Measurements from ENCODE around the gene ATXN7L2. TPM values are rescaled to one million over a fixed set of nuclear protein-coding genes. Genes with fewer than 3 reads are reported as not detected.
A peak's percentile ranks its signal among the peaks of the same experiment; 100 is the strongest.

ATXN7L2 gene
- total and polyA plus RNA-seq, 9 donors = 8.5 to 35.9 (median 19.3) TPM

DNA sequence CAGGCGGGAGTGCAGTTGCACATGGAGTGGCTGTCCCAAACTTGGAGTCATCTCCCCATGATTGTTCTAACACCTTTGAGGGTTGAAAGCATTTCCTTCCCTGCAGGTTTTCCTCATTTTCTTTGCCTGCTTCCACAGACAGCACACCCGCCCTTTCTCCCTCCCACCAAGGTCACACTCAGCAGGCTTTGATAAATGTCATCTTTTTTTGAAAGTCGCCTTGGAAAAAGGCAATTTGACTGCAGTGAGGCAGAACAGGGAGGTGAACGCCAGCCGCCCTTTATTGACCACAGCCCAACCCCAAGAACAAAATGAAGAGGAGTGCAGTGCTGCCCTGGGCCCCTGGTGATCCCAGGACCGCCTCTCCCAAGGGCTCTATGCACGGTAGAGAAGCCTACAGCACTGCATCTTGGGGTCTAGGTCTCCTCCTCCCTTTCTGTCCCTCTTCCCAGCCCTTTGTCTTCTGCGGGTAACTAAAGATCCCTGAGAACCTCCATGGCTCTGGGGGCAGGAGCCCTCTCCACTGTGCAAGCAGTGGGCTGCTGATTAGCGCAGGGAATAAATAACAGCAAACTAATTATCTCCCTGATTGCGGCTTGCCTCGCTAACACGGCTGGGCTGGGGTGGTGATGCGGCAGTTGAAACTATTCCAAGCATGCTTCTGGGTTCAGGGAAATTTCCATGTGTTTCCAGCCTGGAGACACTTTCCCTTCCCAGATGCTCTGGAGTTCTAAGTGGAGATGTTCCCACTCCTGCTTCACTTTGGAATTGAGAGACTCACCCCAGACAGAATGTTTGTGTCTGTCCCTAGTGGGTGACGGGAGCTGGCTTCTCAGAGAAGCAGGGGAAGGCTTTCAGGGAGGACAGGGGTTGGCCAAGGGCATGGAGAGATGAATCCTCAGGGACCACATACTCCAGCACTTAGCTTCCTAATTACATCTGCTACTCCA is 37.6 kb downstream of the ATXN7L2 start:
- Histone ChIP-seq H3K27me3 (ENCODE audit: control insufficient read depth, insufficient read depth, low read length) (no peaks in the 10 kb centered on the region), H3K9me3 (replicated peaks; ENCODE audit: control insufficient read depth, low read depth, low read length) (no peaks in the 10 kb centered on the region), H3K4me3 (ENCODE audit: low read length) (no peak overlapping the region), H3K4me1 (ENCODE audit: control insufficient read depth, insufficient read depth, low read length) (peaks cover 15% of the 10 kb centered on the region), H3K27ac (ENCODE audit: low read length) (no peak overlapping the region), H3K36me3 (ENCODE audit: control insufficient read depth, insufficient read depth, low read length) (no peaks in the 10 kb centered on the region)
- DNase-seq = no peak
- WGBS (ENCODE audit: insufficient coverage) = 76% methylated on average over 3 of the region's 14 CpGs

DNA sequence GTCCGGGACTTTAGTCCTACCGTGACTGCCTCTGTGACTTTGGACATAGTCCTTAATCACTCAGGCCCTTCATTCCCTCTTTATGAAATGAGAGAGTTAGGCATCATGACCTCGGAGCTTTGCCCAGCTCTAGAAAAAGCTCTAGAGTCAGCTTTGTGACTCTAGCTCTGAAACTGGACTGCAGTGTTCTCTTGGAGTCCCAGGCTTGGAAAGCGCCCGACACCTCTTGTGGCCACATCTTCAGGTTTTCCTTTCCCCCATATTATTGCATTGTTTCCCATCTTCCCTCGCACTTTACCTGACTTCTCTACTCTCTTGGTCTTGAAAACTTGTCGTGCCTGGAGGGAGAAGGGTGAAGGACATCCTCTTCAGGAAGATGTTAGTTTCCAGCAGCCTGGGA is 38.3 kb downstream of the ATXN7L2 start:
- DNase-seq = no peak
- Histone ChIP-seq H3K27me3 (ENCODE audit: control insufficient read depth, insufficient read depth, low read length) (no peaks in the 10 kb centered on the region), H3K4me1 (ENCODE audit: control insufficient read depth, insufficient read depth, low read length) (peaks cover 12% of the 10 kb centered on the region), H3K9me3 (replicated peaks; ENCODE audit: control insufficient read depth, low read depth, low read length) (no peaks in the 10 kb centered on the region), H3K36me3 (ENCODE audit: control insufficient read depth, insufficient read depth, low read length) (no peaks in the 10 kb centered on the region), H3K27ac (ENCODE audit: low read length) (no peak overlapping the region), H3K4me3 (ENCODE audit: low read length) (no peak overlapping the region)
- WGBS (ENCODE audit: insufficient coverage) = 86% methylated on average over 3 of the region's 7 CpGs

DNA sequence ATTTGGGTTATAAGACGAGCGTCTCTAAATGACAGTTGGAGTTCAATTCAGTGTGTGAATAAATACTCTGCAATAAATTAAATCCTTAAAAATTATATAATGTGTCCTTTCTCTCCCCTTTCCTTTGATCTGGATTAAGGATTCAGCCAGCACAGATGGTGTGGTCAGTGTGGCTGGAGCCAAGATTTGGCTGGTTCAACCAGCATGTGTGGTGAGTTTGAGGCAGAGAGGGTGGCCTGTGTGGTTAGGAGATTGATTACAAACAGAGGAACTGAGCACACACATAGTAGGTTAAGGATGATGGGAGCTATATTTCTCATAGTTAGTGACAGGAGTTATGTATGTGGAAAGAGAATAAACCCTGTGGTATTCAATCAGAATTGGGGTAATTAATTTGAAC is 40.0 kb downstream of the ATXN7L2 start:
- Histone ChIP-seq H3K4me1 (ENCODE audit: control insufficient read depth, insufficient read depth, low read length) (peaks cover 29% of the 10 kb centered on the region), H3K27me3 (ENCODE audit: control insufficient read depth, insufficient read depth, low read length) (no peaks in the 10 kb centered on the region), H3K36me3 (ENCODE audit: control insufficient read depth, insufficient read depth, low read length) (no peaks in the 10 kb centered on the region), H3K9me3 (replicated peaks; ENCODE audit: control insufficient read depth, low read depth, low read length) (no peaks in the 10 kb centered on the region), H3K27ac (ENCODE audit: low read length) (no peak overlapping the region), H3K4me3 (ENCODE audit: low read length) (no peak overlapping the region)
- no CpG with 5 or more reads among the region's 2 CpGs for WGBS (ENCODE audit: insufficient coverage)
- no peak for DNase-seq

DNA sequence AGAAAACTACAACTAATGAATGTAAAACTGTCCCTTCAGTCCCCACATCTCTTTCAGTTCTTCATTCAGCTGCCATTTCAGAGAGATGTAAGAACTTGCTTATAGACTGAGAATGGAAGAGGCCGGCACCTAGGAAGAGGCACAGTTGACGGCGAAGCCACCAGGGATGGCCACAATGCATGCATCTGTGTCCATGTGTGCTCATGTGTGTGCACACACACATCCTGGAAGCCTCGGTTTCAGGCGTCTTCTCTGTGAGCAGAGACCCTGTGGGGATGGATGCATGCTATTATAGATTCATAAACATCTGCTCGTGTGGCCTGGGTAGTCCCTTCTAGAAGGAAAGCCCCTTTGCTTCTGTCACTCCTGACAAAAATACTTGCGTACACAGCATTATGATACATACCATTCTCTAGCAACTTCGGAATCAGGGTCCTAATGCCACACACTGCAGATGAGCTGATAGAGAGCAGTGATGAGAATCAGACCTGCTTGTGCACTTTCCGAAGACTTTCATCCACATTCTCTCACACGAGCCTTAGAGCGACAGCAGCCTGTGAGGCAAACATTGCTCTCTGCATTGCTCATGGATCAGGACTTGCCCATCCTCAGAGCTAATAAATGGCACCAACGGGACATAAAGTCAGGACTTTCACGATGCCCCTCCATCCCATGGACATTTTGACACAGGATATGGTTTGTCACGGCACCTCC is 43.5 kb downstream of the ATXN7L2 start:
- 51% methylated on average over 11 of the region's 14 CpGs for WGBS (ENCODE audit: insufficient coverage)
- H3K27ac ChIP-seq (ENCODE audit: low read length) = peak overlapping the region; percentile 21
- H3K36me3 ChIP-seq (ENCODE audit: control insufficient read depth, insufficient read depth, low read length) = no peaks in the 10 kb centered on the region
- H3K27me3 ChIP-seq (ENCODE audit: control insufficient read depth, insufficient read depth, low read length) = no peaks in the 10 kb centered on the region
- H3K9me3 ChIP-seq (replicated peaks; ENCODE audit: control insufficient read depth, low read depth, low read length) = no peaks in the 10 kb centered on the region
- H3K4me1 ChIP-seq (ENCODE audit: control insufficient read depth, insufficient read depth, low read length) = peaks cover 54% of the 10 kb centered on the region
- no peak overlapping the region for H3K4me3 ChIP-seq (ENCODE audit: low read length)
- DNase-seq = no peak

DNA sequence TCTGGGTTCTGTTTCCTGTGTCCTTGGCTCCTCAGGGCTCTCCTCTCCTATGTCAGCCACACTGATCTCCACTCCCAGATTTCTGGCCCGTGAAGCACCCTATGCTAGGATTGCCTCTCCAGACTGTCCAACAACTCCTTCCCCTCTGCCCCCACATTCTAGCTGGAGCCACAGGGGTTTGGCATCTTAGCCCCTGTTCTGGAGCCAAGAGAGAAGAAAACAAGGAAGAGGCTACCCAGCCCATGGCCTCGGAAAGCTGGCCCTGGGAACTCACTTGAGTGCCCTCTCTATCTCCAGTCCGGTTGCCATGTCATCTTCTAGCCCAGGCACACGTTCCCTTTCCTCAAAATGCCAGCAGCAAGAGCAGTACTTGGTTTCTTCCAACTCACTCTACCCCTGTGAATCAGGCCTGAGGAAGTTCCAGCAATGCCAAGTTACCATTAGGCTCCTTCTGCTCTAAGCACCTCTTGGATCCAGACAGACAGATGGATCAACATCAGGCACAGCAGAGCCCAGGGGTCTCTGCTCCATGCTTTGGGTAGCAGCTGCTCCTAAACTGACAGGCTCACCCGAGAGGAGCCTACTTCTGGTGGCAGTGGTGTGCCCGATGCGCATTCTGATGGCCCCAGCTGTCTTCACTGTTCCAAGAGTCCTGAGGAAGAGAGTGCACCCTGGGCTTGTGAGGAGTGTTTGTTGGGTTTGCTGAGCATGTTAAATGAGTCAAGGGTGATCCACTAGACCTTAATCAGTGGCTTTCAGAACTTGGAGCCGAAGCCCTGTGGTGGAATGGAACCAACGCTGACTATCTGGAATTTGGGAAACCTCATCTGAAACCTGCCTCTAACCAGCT is 44.4 kb downstream of the ATXN7L2 start:
- Histone ChIP-seq H3K4me1 (ENCODE audit: control insufficient read depth, insufficient read depth, low read length) (peaks cover 62% of the 10 kb centered on the region), H3K36me3 (ENCODE audit: control insufficient read depth, insufficient read depth, low read length) (no peaks in the 10 kb centered on the region), H3K27ac (ENCODE audit: low read length) (peak overlapping the region; percentile 87), H3K4me3 (ENCODE audit: low read length) (no peak overlapping the region), H3K27me3 (ENCODE audit: control insufficient read depth, insufficient read depth, low read length) (no peaks in the 10 kb centered on the region), H3K9me3 (replicated peaks; ENCODE audit: control insufficient read depth, low read depth, low read length) (no peaks in the 10 kb centered on the region)
- DNase-seq = no peak
- WGBS (ENCODE audit: insufficient coverage) = 76% methylated on average over 8 of the region's 9 CpGs

DNA sequence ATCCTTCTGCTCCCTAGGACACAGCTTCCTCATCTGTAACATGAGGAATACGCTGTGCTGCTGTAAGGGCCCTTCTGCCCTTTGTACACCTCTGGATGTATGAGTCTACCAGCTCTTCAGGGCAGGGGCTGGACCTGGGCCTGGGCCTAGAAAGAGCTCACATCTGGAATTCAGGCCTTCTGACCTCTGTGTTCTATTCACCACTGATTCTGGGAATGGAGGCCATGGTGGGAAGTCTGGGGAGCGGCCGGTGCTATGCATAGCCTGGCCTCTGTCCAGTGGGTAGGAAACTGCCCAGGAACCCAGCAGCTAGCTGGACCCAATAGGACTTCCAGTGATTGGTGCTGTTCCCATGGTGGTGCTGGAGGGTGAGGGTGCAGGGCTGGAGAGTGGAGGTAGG is 45.0 kb downstream of the ATXN7L2 start:
- peak overlapping the region; percentile 87 for H3K27ac ChIP-seq (ENCODE audit: low read length)
- no peaks in the 10 kb centered on the region for H3K27me3 ChIP-seq (ENCODE audit: control insufficient read depth, insufficient read depth, low read length)
- no peaks in the 10 kb centered on the region for H3K36me3 ChIP-seq (ENCODE audit: control insufficient read depth, insufficient read depth, low read length)
- no peak for DNase-seq
- H3K4me3 ChIP-seq (ENCODE audit: low read length) = no peak overlapping the region
- H3K9me3 ChIP-seq (replicated peaks; ENCODE audit: control insufficient read depth, low read depth, low read length) = no peaks in the 10 kb centered on the region
- WGBS (ENCODE audit: insufficient coverage) = 71% methylated on average over 2 of the region's 3 CpGs
- peaks cover 63% of the 10 kb centered on the region for H3K4me1 ChIP-seq (ENCODE audit: control insufficient read depth, insufficient read depth, low read length)

DNA sequence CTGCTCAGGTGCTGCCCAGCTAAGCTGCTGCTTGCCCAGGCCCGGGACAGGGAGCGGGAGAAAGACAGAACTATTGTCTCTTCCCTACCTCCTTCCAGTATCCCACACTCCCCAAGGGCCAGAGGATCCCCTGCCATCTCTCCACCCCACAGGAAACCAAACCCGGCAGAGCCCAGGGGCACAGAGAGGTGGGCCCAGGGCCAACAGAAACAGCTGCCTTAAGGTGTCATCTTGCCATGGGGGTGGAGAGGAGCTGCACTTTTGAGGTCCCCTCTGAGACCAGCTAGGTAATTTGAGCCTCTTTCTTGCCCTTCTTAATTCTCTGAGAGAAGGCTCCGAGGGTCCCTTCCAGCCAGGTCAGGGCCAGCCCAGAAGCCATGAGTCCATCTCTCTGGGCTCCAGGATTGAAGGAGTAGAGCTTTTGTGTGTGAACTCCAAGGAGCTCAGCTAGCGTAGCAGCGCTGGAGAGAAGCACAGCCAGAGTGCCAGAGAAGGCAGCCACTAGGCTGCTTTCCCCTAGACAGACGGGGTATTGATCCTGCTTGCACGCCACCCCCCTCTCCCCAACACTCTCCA is 46.3 kb downstream of the ATXN7L2 start:
- no peak overlapping the region for H3K4me3 ChIP-seq (ENCODE audit: low read length)
- H3K27me3 ChIP-seq (ENCODE audit: control insufficient read depth, insufficient read depth, low read length) = no peaks in the 10 kb centered on the region
- no peaks in the 10 kb centered on the region for H3K9me3 ChIP-seq (replicated peaks; ENCODE audit: control insufficient read depth, low read depth, low read length)
- H3K36me3 ChIP-seq (ENCODE audit: control insufficient read depth, insufficient read depth, low read length) = no peaks in the 10 kb centered on the region
- H3K27ac ChIP-seq (ENCODE audit: low read length) = peak overlapping the region; percentile 87
- H3K4me1 ChIP-seq (ENCODE audit: control insufficient read depth, insufficient read depth, low read length) = peaks cover 69% of the 10 kb centered on the region
- peak; percentile 81 for DNase-seq
- 24% methylated on average over 3 of the region's 8 CpGs for WGBS (ENCODE audit: insufficient coverage)

DNA sequence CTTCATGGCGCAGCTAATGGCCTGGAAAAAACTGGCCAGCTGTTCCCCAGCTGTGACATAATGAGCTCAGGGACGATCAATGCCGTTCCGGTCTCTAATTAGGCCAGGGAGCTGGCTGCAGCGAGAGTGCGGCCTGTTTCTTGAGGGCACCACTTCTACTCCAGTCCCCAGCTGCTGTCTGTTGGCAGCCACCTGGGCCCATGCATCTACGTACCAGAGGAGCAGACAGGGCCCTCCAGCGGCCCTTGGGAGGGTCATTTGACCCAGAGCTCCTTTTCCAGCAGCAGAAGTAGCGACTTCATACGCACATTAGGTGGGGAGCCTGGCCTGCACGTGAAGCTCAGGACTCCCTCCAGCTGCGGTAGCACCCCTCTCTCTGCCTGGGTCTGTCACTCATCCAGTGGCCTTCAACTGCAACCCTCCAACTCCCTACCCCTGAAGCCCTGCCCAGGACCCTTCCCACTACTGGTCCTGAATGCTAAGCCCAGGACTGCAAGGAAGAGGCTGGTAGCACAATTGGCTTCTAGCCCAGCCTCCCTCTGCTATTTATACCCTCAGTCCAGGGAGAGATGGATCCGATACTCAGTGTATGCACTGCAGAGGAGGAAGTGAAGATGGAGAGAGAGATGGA is 46.9 kb downstream of the ATXN7L2 start:
- no peaks in the 10 kb centered on the region for H3K27me3 ChIP-seq (ENCODE audit: control insufficient read depth, insufficient read depth, low read length)
- H3K27ac ChIP-seq (ENCODE audit: low read length) = peak overlapping the region; percentile 87
- 34% methylated on average over 11 of the region's 13 CpGs for WGBS (ENCODE audit: insufficient coverage)
- peaks cover 75% of the 10 kb centered on the region for H3K4me1 ChIP-seq (ENCODE audit: control insufficient read depth, insufficient read depth, low read length)
- H3K9me3 ChIP-seq (replicated peaks; ENCODE audit: control insufficient read depth, low read depth, low read length) = no peaks in the 10 kb centered on the region
- peak; percentile 89 for DNase-seq
- no peaks in the 10 kb centered on the region for H3K36me3 ChIP-seq (ENCODE audit: control insufficient read depth, insufficient read depth, low read length)
- no peak overlapping the region for H3K4me3 ChIP-seq (ENCODE audit: low read length)

DNA sequence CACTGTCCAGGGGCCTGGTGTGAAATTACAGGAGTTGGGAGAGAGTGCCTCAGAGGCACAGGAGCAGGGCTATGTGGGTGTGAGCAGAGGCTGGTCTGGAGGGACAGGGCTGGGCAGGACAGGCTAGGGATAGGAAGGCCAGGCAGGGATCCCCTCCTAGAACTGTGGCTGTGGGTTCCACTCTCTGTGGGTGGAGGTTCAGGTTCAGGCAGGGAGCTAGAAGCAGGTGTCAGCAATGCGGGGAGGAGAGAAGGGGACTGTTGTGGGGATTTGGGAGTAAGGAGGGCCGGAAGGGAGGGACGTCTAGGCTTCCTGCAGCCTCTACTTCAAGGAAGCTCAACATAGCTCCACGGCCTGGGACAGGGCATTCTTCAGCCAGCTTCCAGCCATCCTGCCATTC is 47.7 kb downstream of the ATXN7L2 start:
- Histone ChIP-seq H3K27me3 (ENCODE audit: control insufficient read depth, insufficient read depth, low read length) (no peaks in the 10 kb centered on the region), H3K36me3 (ENCODE audit: control insufficient read depth, insufficient read depth, low read length) (no peaks in the 10 kb centered on the region), H3K4me3 (ENCODE audit: low read length) (no peak overlapping the region), H3K27ac (ENCODE audit: low read length) (peak overlapping the region; percentile 87), H3K4me1 (ENCODE audit: control insufficient read depth, insufficient read depth, low read length) (peaks cover 82% of the 10 kb centered on the region), H3K9me3 (replicated peaks; ENCODE audit: control insufficient read depth, low read depth, low read length) (no peaks in the 10 kb centered on the region)
- no peak for DNase-seq
- WGBS (ENCODE audit: insufficient coverage) = no CpG with 5 or more reads among the region's 4 CpGs

Measured in muscle of leg (tissue), 11 donors.